Ectodermal cell (in vitro differentiated cells): ENCODE measurements around the gene SYT5.
"Not testable (repeated sequence)": the region's sequence is repeated elsewhere in the genome, so short reads cannot be mapped to it uniquely, and the experiment has no call there.

ENCODE experiments used
- H3K27ac ChIP-seq: 2 replicates; pipeline ENCODE4 v1.7.0; 2013; ENCODE audit warnings: mild to moderate bottlenecking, low read depth, low read length; ENCODE audit not compliant: insufficient read depth, poor library complexity, severe bottlenecking
- H3K27me3 ChIP-seq: 2 replicates; pipeline ENCODE4 v1.7.0; 2013; ENCODE audit warnings: mild to moderate bottlenecking, low read length; ENCODE audit not compliant: insufficient read depth, control insufficient read depth, poor library complexity, severe bottlenecking
- H3K36me3 ChIP-seq: one replicate; pipeline ENCODE4 v1.7.0; 2013; ENCODE audit warnings: low read length; ENCODE audit not compliant: control insufficient read depth, insufficient read depth
- H3K4me1 ChIP-seq: one replicate; pipeline ENCODE4 v1.7.0; 2013; ENCODE audit warnings: low read length; ENCODE audit not compliant: control insufficient read depth, insufficient read depth
- H3K4me3 ChIP-seq: 2 replicates; pipeline ENCODE4 v1.7.0; 2013; ENCODE audit warnings: low read depth, low read length, control low read depth; ENCODE audit not compliant: insufficient read depth
- H3K9me3 ChIP-seq: 2 replicates; pipeline ENCODE4 v1.7.0; 2013; ENCODE audit warnings: mild to moderate bottlenecking, low read length, moderate library complexity; ENCODE audit not compliant: control insufficient read depth
- WGBS, 2 experiments: methylation state at CpG; one replicate each; pipeline ENCODE4 v1.1.7; 2013; ENCODE audit warnings: missing lambda C conversion rate in 2 of 2; 5-methylcytosine and 5-hydroxymethylcytosine counted together

The SYT5 gene

DNA sequence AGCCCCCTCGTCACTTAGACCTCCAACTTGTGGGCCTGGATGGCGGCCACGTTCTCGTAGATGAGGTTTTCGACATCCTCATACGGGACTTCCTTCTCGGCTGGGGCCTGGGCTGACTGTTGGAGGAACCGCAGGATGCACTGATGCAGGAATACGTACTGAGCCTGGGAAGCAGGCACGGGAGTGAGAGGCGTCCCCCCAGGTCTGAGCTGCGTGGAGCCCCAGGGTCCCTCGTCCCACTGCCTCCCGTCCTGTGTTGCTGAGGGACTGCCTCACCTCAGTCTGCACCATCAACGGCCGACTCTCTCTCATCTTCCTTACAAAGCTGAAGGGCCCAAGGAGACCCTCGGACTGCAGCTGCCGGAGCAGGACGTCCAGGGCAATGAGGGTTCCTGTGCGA lies 1.7 kb upstream of the SYT5 start:
- peaks cover 46% of the 10 kb centered on the region for H3K27me3 ChIP-seq
- peaks cover 9% of the 10 kb centered on the region for H3K4me1 ChIP-seq
- WGBS, 2 experiments, result 82 to 84% methylated on average over 20 of the region's 20 CpGs
- no peaks in the 10 kb centered on the region for H3K9me3 ChIP-seq
- H3K27ac ChIP-seq, result no peak overlapping the region
- no peaks in the 10 kb centered on the region for H3K36me3 ChIP-seq
- H3K4me3 ChIP-seq, result no peak overlapping the region

DNA sequence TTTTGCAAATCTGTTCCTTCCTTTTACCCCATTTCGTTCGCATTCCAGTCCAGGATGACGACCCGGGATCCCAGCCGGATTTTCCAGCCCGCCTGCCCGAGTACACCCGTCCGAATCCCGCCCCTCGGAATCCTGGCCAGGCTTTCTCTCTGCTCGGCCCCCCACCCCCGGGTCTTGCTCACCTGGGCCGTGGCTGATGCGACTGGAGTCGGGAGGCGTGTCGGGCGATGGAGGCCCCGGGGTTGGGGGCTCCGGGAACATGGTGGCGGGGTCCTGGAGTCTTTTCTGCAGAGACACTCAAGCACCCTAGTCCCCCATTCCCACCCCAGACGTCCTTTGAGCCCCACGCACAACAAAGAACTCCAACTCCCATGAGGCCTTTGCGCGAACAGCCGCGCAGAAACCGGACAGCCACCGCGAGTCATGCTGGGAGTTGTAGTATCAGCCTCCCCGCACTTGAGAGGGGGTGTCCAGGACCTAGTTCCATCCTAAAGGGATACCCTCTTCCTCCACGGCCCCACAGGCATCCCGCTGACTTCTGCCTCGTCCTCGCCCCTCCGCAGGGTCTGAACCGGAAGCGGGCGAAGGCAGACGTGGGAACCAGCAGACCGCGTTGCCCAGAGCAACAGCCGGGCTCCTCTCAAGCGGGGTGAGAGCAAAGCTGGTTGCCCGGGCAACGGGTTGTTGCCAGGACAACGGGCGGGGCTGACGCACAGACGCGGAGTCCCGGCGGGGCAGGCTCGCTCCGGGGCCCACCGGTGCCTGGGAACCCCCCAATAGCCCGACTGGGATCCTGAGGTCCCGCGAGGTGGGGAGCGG lies 1.1 kb downstream of the SYT5 start:
- WGBS, 2 experiments, result 3% methylated on average over 61 of the region's 61 CpGs
- Histone ChIP-seq H3K27ac (no peak overlapping the region), H3K27me3 (peaks cover 49% of the 10 kb centered on the region), H3K4me1 (peaks cover 9% of the 10 kb centered on the region), H3K4me3 (peak overlapping the region; percentile 39), H3K9me3 (no peaks in the 10 kb centered on the region), H3K36me3 (no peaks in the 10 kb centered on the region)

DNA sequence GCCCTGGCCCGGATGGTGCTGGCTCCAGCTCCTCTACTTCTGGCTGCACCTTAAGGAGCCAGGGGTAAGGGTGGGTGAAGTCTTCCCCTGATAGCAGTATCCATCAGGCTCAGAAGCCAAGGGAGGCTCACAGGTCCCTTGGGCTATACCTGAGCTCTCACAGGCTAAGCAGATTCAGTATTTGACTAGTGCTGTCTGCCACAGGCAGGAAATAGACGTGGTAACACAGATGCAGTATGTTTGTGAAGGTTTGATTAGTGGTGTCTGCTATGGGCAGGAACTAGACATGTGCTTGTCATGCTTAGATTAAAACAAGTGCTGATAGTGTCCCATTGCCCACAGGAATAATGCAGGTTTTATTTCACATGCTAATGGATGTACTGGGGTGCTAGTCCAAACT lies 4.0 kb downstream of the SYT5 start:
- 49 to 54% methylated on average over 2 of the region's 2 CpGs for WGBS, 2 experiments
- H3K27ac ChIP-seq, result no peak overlapping the region
- no peaks in the 10 kb centered on the region for H3K9me3 ChIP-seq
- H3K27me3 ChIP-seq, result peaks cover 59% of the 10 kb centered on the region
- H3K4me1 ChIP-seq, result peaks cover 17% of the 10 kb centered on the region
- no peaks in the 10 kb centered on the region for H3K36me3 ChIP-seq
- H3K4me3 ChIP-seq, result no peak overlapping the region

DNA sequence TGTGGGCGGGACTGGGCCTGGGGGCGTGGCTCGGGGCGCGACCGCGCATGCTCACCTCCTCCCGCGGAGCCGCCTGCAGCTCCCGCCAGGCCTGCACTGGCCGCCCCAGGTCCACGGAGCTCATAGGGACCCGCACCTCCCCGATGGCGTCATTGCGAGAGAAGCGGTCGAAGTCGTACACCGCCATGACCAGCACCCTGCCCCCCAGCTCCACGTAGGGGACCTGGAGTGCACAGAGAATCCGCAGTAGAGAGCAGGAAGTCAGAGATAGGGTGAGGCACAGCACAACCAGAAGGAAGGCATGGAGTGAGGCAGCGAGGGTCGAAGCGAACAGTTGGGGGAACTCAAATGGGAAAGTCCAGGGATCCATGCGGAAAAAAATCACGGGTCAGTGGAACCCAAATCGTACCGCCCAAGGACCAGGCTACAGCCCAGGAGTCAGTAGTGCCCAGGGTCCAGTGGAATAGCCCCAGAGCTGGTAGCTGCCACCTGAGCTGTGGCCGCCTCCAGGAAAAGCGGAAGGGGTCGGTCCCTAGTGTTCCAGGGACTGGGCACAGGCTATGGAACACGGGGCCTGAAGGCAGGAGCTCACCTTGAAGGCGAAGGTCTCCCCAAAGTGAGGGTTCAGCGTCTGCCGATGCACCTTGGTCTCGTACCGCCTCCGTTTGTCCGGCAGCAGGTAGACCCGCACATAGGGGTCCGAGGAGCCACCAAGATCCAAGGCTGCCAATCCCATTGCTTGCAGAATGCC lies 4.8 kb downstream of the SYT5 start:
- Histone ChIP-seq H3K4me3 (no peak overlapping the region), H3K27me3 (peaks cover 59% of the 10 kb centered on the region), H3K9me3 (no peaks in the 10 kb centered on the region), H3K27ac (no peak overlapping the region), H3K36me3 (no peaks in the 10 kb centered on the region), H3K4me1 (peaks cover 17% of the 10 kb centered on the region)
- 92% methylated on average over 43 of the region's 43 CpGs for WGBS, 2 experiments

DNA sequence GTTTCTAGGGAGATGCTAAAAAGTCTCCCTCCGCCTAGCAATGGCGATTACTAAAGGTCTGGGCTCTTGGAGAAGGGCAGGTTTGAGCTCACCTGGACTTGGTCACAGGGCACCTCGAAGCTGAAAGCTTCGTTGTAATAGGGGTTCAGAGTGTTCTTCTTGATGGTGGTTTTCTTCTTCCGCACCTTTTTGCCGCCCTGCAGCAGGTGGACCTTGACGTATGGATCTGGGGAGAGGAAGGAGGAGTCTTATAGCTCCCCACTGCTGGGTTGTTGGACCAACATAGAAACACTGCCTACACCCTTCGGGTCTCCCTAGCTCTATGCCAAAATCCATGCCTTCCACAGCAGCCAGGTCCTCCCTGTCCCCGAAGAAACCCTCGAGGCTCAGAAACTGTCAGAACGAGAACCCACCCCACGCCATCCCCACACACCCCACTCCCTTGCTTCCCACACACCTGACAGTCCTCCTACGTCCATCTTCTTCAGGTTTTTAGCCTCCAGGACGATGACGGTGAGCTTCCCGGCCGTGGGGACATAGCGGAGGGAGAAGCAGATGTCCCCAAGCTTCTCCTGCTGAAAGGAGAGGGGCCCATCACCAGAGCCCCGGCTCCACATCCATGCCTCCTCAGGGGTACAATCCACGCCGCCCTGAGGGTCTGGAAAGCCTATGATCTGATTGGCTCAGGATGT lies 5.5 kb downstream of the SYT5 start:
- Histone ChIP-seq H3K9me3 (no peaks in the 10 kb centered on the region), H3K4me3 (no peak overlapping the region), H3K36me3 (no peaks in the 10 kb centered on the region), H3K27me3 (peaks cover 57% of the 10 kb centered on the region), H3K4me1 (peaks cover 10% of the 10 kb centered on the region), H3K27ac (no peak overlapping the region)
- WGBS, 2 experiments, result 79 to 84% methylated on average over 21 of the region's 21 CpGs

DNA sequence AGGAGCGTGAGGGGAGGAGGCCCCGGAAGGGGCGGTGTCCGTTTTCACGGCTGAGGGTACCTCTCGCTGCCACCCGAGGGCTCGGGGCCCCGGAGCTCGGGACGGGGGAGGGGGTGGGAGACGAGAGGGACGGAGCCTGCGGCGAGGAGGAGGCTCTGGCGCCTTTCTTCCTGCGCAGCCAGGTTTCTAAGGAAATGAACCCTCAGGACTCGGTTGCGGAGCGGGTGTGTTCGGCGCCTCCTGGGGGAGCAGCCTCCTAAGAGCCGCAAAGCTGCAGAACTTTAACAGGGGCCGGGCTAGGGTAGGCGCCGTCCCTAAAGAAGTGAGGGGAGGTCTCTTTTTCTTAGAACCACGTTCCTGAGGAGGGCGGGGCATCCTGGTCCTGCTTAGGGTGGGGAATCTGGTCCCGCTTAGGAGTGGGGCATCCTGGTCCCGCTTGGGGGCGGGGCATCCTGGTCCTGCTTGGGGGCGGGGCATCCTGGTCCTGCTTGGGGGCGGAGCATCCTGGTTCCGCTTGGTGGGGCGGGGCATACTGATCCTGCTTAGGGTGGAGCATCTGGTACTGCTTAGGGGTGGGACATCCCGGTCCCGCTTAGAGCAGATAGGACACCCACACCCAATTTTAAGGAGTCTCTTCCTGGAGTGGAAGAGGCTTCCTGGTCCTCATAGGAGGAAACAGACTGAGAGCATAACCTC lies 6.2 kb downstream of the SYT5 start:
- H3K9me3 ChIP-seq, result no peaks in the 10 kb centered on the region
- H3K4me1 ChIP-seq, result peaks cover 8% of the 10 kb centered on the region
- H3K27me3 ChIP-seq, result peaks cover 60% of the 10 kb centered on the region
- no peak overlapping the region for H3K27ac ChIP-seq
- no peaks in the 10 kb centered on the region for H3K36me3 ChIP-seq
- 1% methylated on average over 37 of the region's 37 CpGs for WGBS, 2 experiments
- peak overlapping the region; percentile 50 for H3K4me3 ChIP-seq

DNA sequence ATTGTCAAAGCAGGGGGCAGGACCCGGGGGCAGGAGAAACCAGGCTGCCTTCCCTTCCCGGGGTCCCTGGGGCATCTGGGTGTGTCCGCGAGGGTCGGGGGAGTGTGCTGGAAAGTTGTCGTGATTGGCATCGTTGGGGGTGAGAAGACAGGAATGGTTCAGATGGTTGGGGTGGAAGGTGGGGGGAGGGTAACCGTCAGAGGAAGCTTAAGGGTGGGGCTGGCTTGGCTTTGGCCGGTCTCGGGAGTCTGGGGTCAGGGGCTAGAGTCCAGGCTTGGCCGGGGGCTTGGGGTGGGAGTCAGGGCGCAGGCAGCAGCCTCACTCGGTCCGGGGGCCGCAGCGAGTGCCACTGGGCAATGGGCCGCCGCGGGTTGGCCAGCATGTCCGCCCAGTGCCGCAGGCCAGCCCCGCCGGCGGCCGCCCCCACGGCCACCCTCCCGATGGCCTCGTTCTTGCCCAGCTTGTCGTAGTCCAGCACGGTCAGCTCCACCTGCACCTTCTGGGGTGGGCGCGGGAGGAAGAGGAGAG lies 6.8 kb downstream of the SYT5 start:
- WGBS, 2 experiments, result 1% methylated on average over 32 of the region's 32 CpGs
- no peak overlapping the region for H3K27ac ChIP-seq
- peaks cover 8% of the 10 kb centered on the region for H3K4me1 ChIP-seq
- H3K27me3 ChIP-seq, result peaks cover 62% of the 10 kb centered on the region
- H3K4me3 ChIP-seq, result peak overlapping the region; percentile 50
- H3K36me3 ChIP-seq, result no peaks in the 10 kb centered on the region
- no peaks in the 10 kb centered on the region for H3K9me3 ChIP-seq

DNA sequence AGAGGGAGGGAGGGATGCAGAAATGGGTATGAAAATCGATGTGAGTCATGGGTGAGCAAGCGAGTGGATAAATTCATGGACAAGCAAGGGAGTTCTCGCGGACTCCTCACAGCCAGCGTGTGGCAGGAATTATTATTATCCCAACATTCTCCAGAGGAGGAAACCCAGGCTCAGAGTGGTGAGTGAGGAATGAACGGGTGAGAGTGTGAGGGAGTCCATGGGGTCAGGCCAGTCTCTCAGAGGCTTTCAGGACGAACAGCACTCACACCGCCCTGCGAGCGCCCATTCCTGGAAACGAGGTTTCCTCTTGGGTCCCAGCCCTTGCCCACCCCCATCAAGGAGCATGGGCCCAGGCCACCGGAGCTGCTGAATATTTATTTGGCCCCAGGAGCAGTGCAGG lies 7.3 kb downstream of the SYT5 start:
- 15 to 18% methylated on average over 12 of the region's 12 CpGs for WGBS, 2 experiments
- no peak overlapping the region for H3K27ac ChIP-seq
- peaks cover 61% of the 10 kb centered on the region for H3K27me3 ChIP-seq

DNA sequence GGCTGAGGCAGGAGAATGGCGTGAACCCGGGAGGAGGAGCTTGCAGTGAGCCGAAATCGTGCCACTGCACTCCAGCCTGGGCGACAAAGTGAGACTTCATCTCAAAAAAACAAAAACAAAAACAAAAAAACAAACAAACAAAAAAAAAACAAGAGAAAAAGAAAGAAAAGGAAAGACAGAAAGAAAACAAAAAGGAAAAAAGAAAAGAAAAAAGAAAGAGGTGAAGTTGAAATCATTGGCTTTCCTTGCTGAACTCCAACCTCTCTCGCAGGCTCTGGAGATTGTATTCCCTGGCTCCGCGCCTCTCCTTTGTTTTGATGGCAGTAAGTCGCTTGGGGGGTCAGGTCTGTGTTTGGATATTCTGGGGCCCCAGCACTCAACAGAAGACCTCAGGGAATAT lies 7.8 kb downstream of the SYT5 start:
- not testable (repeated sequence) for H3K9me3 ChIP-seq, H3K36me3 ChIP-seq, H3K4me3 ChIP-seq, H3K27ac ChIP-seq, H3K4me1 ChIP-seq
- 58 to 63% methylated on average over 8 of the region's 9 CpGs for WGBS, 2 experiments
- peaks cover 63% of the 10 kb centered on the region for H3K27me3 ChIP-seq

More for the DNA sequence above, 7.3 kb downstream of the SYT5 start:
- Histone ChIP-seq H3K36me3 (no peaks in the 10 kb centered on the region), H3K4me1 (peaks cover 8% of the 10 kb centered on the region), H3K4me3 (peak overlapping the region; percentile 50), H3K9me3 (no peaks in the 10 kb centered on the region)
